NCI-H2171 (cell line): ENCODE data around the gene DOCK11.

Experiments
- DNase-seq: peaks from one replicate; lab custom pipeline; 2025; lab: John Stamatoyannopoulos, UW

DOCK11 gene

DNA sequence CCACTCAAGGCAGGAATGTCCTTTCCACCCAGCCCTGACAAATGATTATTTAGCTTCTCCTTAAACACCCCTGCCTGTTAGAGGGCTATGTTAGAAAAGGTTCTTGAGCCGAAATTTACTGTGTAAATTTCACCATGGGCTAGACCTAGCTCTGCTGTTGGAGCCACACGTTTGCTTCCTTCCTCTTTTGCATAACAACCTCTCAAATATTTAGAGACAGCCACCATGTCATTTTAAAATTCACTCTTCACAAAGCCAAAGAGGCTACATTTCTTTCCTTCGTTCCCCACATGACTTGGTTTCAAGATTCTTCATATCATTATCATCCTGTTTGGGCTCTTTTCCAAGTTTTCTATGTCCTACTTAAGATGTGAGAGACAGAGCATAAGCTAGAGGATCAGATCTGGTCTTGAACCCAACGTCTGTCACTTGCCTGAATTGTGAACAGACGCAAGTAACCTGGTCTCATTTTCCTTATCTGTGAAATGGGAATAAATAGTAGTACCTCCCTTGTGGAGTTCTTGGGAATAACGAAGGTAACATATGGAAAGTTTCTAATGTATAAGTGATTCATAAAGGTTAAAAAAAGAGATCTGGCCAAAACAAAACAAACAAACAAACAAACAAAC, 6.7 kb downstream of the DOCK11 start:
- no peak for DNase-seq

DNA sequence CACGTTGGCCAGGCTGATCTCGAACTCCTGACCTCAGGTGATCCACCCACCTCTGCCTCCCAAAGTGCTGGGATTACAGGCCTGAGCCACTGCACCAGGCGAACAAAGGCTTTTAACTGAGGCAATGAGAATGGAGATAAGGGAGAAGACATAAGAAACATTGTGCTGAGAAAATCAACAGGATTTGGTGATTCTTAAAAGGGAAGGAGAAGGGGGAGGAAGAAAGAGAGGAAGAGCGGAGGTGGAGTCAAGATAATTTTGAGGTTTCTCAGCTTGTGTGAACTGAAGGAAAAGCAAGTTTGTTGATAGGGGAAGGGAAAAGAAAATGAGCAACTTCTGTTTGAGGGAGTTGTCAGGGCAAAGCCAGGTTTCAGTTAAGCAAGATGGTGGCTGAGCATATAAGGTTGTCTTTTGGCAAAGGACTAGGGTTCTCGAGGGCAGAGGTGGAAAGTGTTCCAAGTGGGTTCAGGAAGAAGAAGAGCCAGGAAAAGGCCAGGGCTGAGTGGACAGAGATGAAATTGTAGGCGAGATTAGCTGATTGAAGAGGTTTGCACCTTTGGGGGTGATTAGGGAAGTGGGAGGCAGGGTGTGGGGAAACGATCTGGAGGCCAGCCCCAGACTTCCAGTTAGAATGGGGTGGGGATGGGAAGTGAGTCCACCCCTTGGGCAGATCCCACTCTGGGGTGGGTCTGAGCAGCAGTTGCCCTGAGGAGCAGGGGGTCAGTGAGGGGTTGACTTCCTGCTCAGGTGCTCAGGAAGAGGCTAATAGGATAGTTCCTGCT, 7.8 kb downstream of the DOCK11 start:
- DNase-seq, result no peak

DNA sequence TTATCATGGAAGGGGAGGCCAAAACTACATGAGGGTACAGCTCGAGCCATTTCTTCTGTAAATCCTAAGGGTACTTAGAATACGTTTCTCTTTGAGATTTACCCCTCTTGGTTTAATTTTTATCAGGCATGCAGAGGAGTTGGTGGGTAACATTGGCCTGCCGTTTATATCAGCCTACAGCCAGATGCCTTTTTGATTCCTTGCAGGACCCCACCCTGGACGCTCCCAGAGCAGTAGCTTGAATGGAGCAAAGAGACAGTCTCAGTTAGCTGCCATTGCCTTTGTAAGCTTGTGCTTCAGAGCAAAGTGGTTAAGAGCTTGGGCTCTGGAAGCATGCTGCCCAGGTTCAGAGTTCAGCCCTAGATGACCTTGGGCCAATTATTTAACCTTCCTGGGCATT, 9.0 kb downstream of the DOCK11 start:
- no peak for DNase-seq

DNA sequence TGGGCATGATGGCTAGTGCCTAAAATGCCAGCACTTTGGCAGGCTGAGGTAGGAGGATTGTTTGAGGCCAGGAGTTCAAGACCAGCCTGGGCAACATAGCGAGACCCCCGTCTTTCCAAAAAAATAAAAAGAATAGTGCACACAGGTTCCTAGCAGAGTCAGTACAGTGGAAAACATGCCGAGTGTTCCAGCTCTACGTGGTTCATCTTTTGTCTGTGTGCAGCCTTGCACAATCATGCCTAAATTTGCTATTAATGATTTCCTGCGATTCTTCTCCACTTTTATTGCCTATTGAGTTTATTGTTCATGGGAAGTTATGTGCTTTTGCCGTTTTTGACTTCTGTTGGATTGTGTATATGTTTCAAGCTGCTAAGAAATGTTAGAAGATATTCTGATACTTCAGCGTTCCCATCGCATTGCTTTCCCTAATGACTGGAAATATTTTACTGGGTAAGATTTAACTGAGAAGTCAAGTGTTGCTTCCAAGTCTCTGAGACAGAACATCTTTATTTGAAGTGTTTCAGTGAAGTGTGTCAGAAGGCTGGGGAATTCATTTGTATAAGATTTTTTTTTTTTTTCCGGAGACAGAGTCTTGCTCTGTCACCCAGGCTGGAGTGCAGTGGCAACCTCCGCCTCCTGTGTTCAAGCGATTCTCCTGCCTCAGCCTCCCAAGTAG, 11.3 kb downstream of the DOCK11 start:
- no peak for DNase-seq

DNA sequence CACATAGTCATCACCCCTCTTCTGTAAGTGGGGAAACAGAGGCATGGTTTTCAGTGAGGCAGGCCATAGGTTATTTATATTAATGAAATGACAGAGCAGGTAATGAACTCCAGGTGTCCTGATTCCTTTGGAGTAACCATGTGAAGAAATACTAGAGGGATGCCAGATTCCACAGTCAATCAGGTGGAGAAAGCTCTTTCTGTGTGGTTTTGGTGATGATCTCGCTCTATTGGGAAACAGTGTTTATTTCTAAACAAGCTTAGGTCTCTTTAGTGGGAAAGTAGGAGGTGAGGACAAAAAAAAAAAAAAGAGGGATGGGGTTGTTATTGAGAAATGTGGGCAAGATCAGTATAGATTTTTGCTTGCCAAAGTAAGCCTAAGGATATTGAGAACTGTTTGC, 12.2 kb downstream of the DOCK11 start:
- DNase-seq, result no peak

DNA sequence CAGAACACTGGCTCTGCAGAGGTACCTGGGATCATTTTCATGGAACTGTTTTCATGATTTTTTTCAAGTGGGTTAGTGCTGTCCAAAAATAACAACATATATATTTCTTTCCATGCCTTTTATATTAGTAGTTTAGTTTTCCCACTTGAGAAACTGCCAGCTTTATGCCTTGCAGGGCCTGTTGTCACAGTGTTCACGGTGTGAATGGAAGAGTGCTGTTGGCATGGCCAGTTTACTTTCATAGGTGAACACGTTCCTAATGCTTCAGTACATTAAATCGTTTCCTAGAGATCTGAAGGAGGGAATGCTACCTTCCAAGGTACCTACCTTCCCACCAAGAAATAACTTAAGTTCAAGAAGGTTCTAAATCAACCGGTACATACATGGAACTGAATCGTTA, 12.6 kb downstream of the DOCK11 start:
- no peak for DNase-seq

DNA sequence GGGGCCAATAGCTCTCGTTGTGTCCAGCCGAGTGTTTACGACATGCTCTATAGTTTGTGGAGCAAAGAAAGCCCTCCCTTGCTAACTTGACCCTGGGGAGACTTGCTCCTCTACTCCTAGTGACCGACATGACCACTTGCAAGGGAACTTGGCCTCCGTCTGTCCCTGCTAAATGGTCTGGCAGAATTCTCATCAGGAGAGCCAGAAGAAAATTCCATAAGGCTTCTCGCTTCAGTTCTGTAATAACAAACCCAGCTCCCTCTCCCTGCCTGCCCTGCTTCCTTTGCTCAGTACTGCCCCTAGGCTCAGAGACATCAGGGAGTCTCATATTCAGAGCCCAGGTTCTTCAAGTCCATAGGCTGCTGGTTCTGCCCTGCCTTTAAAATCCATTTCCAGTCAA, 13.0 kb downstream of the DOCK11 start:
- no peak for DNase-seq

DNA sequence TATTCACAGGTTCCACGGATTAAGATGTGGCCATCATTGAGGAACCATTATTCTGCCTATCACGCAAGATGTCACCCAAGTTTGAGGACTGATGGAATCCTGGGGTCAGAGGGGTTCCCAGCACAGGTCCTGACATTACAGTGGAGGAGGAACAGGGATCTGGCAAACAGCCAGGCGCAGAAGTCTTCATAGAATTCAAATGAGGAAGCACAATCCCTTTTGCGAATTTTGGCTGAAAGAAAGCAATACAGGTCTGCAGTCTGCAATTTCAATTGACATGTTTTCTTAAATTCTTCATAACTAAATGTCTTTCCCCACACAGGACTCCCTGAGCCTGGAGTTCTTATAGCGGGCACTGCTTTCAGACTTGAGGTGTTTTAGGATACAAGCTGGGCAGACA, 14.5 kb downstream of the DOCK11 start:
- DNase-seq, result no peak

DNA sequence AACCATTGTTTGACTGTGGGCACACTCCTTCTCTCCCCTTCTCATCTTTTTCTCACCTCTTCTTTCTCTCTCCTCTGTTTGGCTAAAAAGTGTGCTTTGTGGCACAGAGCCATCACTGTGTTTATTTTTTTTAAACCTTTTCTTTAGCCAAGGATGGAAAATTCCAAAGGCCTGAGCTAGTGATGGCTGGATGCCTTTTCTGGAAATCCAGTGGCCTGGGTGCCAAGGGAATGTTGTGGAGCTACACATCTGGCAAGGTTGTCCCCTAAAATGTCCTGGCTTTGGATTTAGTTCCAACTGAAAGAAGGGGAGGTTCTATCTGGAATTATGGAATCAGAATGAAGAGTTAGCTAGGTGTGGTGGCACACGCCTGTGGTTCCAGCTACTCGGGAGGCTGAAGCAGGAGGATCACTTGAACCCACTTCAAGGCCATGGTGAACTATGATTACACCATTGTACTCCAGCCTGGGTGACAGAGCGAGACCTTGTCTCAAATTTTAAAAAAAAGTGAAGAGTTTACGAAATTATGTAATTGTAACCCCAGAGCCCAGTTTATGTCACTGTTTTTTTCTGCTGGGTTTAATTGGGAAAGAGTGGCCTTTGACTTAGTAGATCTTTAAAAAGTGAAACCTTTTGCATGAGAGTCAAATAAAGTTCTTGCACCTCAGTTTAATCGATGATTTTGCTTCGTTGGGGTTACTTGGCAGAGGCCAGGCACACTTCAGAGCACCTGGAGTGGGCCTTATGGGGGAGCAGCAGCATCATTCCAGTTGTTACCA, 17.7 kb downstream of the DOCK11 start:
- DNase-seq, result no peak

DNA sequence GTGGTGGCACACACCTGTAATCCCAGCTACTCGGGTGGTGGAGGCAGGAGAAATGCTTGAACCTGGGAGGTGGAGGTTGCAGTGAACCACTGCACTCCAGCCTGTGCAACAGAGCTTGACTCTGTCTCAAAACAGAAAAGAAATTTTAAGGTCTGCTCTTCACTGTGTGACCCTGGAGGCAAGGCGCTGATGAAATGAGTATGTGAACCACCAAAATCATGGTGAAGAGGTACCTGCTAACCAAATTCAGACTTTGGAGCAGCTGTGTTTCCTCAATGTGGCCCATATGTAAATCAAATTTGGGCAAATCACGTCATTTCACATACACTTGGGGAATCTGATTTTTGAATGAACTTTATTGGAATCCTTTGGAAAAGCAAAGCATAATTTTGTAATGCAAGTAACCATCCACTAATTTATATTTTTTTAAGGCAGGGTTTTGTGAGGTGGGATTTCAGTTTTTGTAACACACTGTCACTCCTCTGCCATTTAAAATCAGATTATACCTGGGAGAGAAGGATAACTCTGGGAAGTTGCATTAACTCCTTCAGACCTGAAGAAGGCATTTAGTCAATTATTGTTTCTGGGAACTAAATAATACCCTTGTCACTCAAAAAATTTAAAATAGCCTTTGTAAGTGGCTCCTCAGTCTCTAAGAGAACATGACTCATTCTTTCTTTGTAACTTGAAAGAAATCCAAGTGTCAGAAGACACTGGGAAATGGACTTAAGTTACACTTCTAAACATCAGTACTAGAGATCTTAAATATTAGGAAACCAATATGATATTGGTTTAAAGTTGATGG, 24.0 kb downstream of the DOCK11 start:
- no peak for DNase-seq

DNA sequence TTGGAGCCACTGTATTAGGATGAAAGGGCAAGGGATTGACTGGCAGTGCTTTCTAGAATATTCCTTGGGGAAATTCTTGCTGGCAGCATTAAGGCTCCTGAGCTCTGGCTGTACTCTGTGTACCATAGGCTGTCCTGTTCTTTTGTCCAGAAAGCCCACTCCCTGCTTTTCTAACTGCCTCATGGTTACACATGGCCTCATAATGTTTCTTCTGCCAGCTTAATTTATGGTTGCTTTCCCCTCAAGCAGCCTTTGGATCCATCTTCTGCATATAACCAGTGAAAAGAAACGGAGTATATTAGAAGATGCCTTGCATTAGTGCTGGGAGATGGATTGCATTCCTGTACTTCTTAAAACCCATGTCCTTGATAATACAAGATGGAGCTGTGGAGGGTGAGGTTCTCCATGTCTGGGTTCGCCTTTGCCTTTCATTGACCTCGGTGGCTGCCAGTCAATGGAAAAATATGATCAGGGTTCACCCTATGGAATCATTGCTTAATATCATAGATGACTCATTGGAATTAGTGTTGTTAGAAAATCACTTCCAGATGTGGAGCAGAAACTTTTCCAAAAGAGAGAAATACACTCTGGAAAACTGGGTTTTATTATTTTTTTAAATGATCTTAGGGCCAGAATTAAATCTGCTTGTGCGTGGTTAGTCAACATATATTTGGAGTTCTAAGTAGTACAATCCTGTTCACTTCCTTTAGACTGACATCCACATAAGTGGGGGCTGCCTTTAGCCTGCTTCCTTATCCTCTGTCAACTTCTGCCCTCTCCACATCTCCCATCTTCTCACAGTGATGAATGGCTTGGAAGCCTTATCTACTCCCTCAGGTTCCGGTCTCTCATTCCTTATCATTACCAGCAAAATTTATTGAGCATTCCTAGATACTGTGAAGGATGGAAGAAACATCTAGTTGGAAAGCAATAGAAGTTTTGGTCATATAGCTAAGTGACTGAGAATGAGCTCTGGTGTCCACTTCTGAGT, 24.9 kb downstream of the DOCK11 start:
- no peak for DNase-seq

DNA sequence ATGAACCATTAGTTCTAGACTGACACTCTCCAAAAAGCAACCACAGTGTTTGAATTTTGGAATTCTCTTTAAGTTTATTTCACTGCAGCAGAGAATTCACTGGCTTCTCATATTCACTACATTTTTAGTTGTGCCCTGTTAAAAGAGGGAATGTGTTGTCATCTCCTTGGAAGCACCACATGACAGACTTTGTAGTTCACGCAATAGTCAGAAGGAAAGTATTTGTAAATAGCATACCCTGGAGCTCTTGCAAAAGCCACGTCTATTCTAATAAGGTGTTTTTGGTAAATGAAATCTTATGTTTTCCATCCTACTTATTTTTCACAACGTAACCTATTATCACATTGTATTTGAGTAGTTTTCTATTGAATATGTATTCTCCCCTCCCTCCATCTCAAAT, 25.8 kb downstream of the DOCK11 start:
- no peak for DNase-seq

DNA sequence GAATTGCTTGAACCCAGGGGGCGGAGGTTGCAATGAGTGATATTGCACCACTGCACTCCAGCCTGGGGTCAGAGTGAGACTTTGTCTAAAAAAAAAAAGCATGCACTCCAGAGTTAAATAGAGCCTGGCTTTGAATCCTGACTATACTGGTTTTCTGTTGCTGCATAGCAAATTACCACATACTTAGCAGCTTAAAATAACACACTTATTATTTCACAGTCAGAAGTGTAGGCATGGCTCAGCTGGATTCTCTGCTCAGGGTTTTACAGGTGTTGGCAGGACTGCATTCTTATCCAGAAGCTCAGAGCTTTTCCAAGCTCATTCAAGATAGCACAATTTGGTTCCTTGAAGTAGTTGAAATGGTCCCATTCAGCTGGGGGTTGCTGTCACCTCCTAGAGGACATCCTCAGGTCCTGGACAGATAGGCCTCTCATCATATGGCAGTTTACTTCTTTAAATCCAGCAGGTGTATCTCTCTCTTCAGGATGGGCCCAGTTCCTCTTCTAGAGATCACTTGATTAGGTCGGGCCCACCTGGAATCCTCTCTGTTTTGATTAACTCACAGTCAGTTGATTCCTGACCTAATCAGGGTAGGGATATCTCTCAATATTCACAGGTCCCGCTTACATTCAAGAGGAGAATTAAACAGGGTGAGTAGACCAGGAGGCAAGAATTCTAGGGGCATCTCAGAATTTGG, 26.8 kb downstream of the DOCK11 start:
- no peak for DNase-seq

DNA sequence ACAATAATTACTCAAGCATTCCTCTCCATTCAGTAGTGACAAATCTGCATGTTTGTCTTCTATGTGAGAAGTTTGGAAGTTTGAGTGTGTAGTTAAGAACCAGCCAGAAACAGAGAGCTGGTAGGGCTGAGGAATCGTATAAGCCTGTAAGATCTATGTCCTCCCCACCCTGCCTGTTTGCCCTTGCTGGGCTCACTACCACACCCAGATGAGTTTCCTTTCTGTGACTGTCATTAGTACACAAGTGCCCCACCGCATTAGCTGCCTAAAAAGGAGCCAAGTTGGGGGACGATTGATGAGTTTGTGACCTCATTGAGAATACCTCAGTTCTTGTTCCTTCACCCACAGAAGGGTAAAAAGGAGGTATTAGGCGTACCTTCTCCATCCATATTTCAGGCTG, 28.3 kb downstream of the DOCK11 start:
- DNase-seq, result no peak

DNA sequence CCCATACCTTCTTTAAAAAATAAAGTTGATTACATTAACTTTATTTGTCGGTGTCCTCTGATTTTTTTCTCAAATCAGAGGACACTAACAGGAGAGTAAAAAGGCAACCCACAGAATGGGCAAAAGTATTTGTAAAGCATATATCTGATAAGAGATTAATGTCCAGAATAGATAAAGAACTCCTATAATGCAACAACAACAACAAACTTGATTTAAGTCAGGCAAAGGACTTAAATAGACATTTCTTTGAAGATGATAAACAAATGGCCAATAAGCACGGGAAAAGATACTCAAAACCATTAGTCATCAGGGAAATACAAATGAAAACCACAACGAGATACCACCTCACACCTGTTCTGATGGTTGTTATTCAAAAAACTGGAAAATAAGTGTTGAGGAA, 28.7 kb downstream of the DOCK11 start:
- DNase-seq, result no peak

DNA sequence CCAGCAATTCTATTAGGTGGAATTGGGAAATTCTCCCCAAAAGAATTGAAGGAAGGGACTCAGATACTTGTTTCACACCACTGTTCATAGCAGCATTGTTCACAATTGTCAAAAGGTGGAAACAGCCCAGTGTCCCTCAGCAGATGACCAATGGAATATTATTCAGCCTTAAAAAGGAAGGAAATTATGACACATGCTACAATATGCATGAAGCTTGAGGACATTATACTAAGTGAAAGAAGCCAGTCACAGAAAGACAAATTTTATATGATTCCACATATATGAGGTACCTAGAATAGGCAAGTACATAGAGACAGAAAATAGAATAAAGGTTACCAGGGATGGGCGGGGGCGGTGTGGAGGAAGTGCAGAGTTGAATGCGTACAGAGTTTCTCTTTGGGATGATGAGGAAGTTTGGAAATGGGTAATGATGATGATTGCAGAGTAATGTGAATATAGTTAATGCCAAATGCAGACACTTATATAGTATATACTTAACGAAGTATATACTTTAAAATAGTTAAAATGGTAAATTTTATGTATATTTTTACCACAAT, 29.6 kb downstream of the DOCK11 start:
- no peak for DNase-seq

DNA sequence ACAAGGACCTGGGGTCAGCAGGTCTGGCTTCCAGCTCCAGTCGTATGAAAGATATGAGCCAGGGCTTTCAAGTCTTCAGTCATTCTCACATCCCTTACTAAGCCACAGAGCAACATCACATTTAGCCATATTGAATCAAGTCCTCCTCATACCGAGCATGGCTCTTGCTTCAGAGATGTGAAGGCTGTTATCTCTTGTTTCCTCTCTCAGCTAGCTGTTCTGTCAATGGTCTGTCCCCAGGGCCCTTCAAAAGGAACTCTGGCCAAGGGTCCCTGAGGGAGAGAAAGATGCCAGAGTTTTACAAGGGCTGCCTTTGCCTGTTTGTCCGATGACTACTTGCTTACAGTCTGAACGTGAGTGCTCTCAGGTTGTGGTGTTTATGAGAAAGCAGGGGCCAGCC, 30.5 kb downstream of the DOCK11 start:
- no peak for DNase-seq

DNA sequence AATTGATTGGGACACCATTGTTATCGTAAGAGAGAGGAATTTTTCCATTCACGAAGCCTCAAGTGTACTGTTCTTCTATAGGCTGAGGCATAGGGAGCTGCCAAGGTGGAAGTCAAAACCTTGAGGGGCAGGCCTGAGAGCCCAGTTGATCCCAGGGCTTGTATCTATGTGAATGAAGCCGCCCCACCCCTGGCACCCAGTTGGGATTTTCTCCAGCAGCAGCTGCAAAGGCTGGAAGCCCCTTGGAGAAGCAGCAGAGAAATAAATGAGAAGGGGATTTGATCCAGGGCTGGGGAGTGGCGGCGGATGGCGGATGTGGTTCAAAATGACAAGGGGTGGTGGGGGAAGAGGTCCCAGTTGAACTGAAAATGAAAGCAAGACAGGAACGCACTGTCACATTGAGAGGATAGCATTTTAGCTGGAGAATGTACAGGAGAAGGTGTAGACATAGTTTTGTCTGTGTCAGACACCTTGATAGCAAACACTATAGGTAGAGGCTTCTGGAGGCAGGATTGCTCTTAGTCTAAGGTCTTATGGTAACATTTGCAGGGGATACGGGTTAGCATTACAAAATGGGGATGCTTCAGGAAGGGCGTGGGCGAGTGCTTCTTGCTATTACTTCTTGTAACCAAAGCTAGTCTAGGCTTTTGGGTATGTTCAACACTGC, 32.6 kb downstream of the DOCK11 start:
- DNase-seq, result no peak
